Chondrocyte (in vitro differentiated cells): Measurements from ENCODE around the gene CFAP54. TPM values are rescaled to one million over a fixed set of nuclear protein-coding genes. Genes with fewer than 3 reads are reported as not detected.

Source experiments
- DNase-seq: peaks from one replicate; pipeline ENCODE4 v3.0.0; 2021; ENCODE audit warnings: mixed read lengths, low spot score
- H3K27ac Mint-ChIP-seq: one replicate; pipeline ENCODE4 v1.8.0; 2021; ENCODE audit warnings: mild to moderate bottlenecking, moderate library complexity, mixed read lengths; ENCODE audit not compliant: unreplicated experiment
- H3K27me3 Mint-ChIP-seq: 2 replicates; pipeline ENCODE4 v1.8.0; 2021; ENCODE audit warnings: low read depth, mixed read lengths
- H3K36me3 Mint-ChIP-seq: 2 replicates; pipeline ENCODE4 v1.8.0; 2021; ENCODE audit warnings: low read depth, mixed read lengths
- H3K4me1 Mint-ChIP-seq: 2 replicates; pipeline ENCODE4 v1.8.0; 2021; ENCODE audit warnings: low read depth, mild to moderate bottlenecking, mixed read lengths
- H3K4me3 Mint-ChIP-seq: one replicate; pipeline ENCODE4 v1.8.0; 2021; ENCODE audit warnings: mild to moderate bottlenecking, moderate library complexity, mixed read lengths; ENCODE audit not compliant: unreplicated experiment
- H3K9me3 Mint-ChIP-seq: 2 replicates; pipeline ENCODE4 v1.8.0; 2021; ENCODE audit warnings: low read depth, mixed read lengths
- CTCF ChIP-seq: fragments of 200-600 bp; sonication (generic); IDR thresholded peaks from 2 replicates; pipeline ENCODE4 v1.5.0; 2021; ENCODE audit warnings: antibody characterized with exemption, mild to moderate bottlenecking, moderate library complexity
- total RNA-seq: library from RNA; stranded (reverse); gene quantifications from 3 replicates; pipeline ENCODE4 v1.2.1, GENCODE V29; 2021

CFAP54 gene
- total RNA-seq, 1 donor from 2014 or later = 0.15 TPM

GRCh38 chr12:96876966-96877365 lies 387.6 kb downstream of the CFAP54 start:
- Mint-ChIP-seq H3K27ac (no peak overlapping the region), H3K4me1 (peaks cover 9% of the 10 kb centered on the region), H3K36me3 (no peaks in the 10 kb centered on the region), H3K27me3 (peaks cover 15% of the 10 kb centered on the region), H3K4me3 (no peak overlapping the region), H3K9me3 (peaks cover 10% of the 10 kb centered on the region)
- no peak for TF ChIP-seq CTCF
- no peak for DNase-seq

GRCh38 chr12:96878704-96879103 lies 389.3 kb downstream of the CFAP54 start:
- Mint-ChIP-seq H3K4me3 (no peak overlapping the region), H3K4me1 (peaks cover 9% of the 10 kb centered on the region), H3K9me3 (peaks cover 4% of the 10 kb centered on the region), H3K27ac (no peak overlapping the region), H3K36me3 (no peaks in the 10 kb centered on the region), H3K27me3 (peaks cover 13% of the 10 kb centered on the region)
- TF ChIP-seq CTCF = no peak
- DNase-seq = no peak

- Mint-ChIP-seq H3K9me3 (peaks cover 4% of the 10 kb centered on the region), H3K4me3 (no peak overlapping the region), H3K4me1 (peaks cover 9% of the 10 kb centered on the region), H3K36me3 (no peaks in the 10 kb centered on the region), H3K27me3 (peaks cover 10% of the 10 kb centered on the region), H3K27ac (no peak overlapping the region)
- DNase-seq = no peak
- no peak for TF ChIP-seq CTCF
Observed at GRCh38 chr12:96879301-96879700, 389.9 kb downstream of the CFAP54 start.

GRCh38 chr12:96880220-96880619 lies 390.8 kb downstream of the CFAP54 start:
- Mint-ChIP-seq H3K27me3 (peaks cover 10% of the 10 kb centered on the region), H3K4me3 (no peak overlapping the region), H3K4me1 (peaks cover 9% of the 10 kb centered on the region), H3K27ac (no peak overlapping the region), H3K9me3 (peaks cover 4% of the 10 kb centered on the region), H3K36me3 (no peaks in the 10 kb centered on the region)
- no peak for DNase-seq
- no peak for TF ChIP-seq CTCF

GRCh38 chr12:96881608-96882007 lies 392.2 kb downstream of the CFAP54 start:
- no peak for TF ChIP-seq CTCF
- Mint-ChIP-seq H3K27me3 (peaks cover 4% of the 10 kb centered on the region), H3K27ac (no peak overlapping the region), H3K4me1 (peaks cover 9% of the 10 kb centered on the region), H3K4me3 (no peak overlapping the region), H3K9me3 (peaks cover 4% of the 10 kb centered on the region), H3K36me3 (no peaks in the 10 kb centered on the region)
- DNase-seq = no peak
